Duodenal mucosa (tissue), 2 donors: ENCODE data around the gene ULK4.
"Not testable (repeated sequence)": the region's sequence is repeated elsewhere in the genome, so short reads cannot be mapped to it uniquely, and the experiment has no call there.

ENCODE experiments used
- H3K27ac ChIP-seq: one replicate; pipeline ENCODE4 v1.7.0; 2013; ENCODE audit warnings: low read depth, low read length
- H3K27me3 ChIP-seq, 2 donors: one replicate each; pipeline ENCODE4 v1.7.0; 2013; ENCODE audit warnings: low read length in 2 of 2, control low read depth in 1 of 2; ENCODE audit not compliant: insufficient read depth in 2 of 2, control insufficient read depth in 1 of 2
- H3K36me3 ChIP-seq, 2 donors: one replicate each; pipeline ENCODE4 v1.7.0; 2013; ENCODE audit warnings: low read length in 2 of 2, control low read depth in 1 of 2; ENCODE audit not compliant: insufficient read depth in 2 of 2, control insufficient read depth in 1 of 2
- H3K4me1 ChIP-seq, 2 donors: one replicate each; pipeline ENCODE4 v1.7.0; 2013; ENCODE audit warnings: low read length in 2 of 2, control low read depth in 1 of 2; ENCODE audit not compliant: insufficient read depth in 2 of 2, control insufficient read depth in 1 of 2
- H3K4me3 ChIP-seq, 2 donors: one replicate each; pipeline ENCODE4 v1.7.0; 2013; ENCODE audit warnings: low read length in 2 of 2, low read depth in 1 of 2
- H3K9ac ChIP-seq, 2 donors: one replicate each; pipeline ENCODE4 v1.7.0; 2013; ENCODE audit warnings: low read length in 2 of 2, low read depth in 1 of 2
- H3K9me3 ChIP-seq, 2 donors: one replicate each; pipeline ENCODE4 v1.7.0; 2013; ENCODE audit warnings: low read length in 2 of 2, control low read depth in 1 of 2; ENCODE audit not compliant: control insufficient read depth in 1 of 2

Gene ULK4

GRCh38 chr3:41989518-41989917 is 27.6 kb upstream of the ULK4 start:
- Histone ChIP-seq H3K9ac (no peak overlapping the region), H3K4me3 (no peak overlapping the region), H3K4me1 (no peaks in the 10 kb centered on the region), H3K27ac (no peak overlapping the region), H3K27me3 (no peaks in the 10 kb centered on the region), H3K36me3 (no peaks in the 10 kb centered on the region), H3K9me3 (no peaks in the 10 kb centered on the region)

- Histone ChIP-seq H3K27me3 (no peaks in the 10 kb centered on the region), H3K4me1 (no peaks in the 10 kb centered on the region), H3K27ac (no peak overlapping the region), H3K36me3 (no peaks in the 10 kb centered on the region), H3K4me3 (no peak overlapping the region), H3K9ac (no peak overlapping the region), H3K9me3 (no peaks in the 10 kb centered on the region)
Measured at GRCh38 chr3:41987627-41988026, 25.7 kb upstream of the ULK4 start.

GRCh38 chr3:41986561-41986960 is 24.7 kb upstream of the ULK4 start:
- Histone ChIP-seq H3K36me3 (no peaks in the 10 kb centered on the region), H3K9me3 (no peaks in the 10 kb centered on the region), H3K4me1 (no peaks in the 10 kb centered on the region), H3K9ac (no peak overlapping the region), H3K4me3 (no peak overlapping the region), H3K27ac (no peak overlapping the region), H3K27me3 (no peaks in the 10 kb centered on the region)

- H3K9ac ChIP-seq = no peak overlapping the region
- H3K4me1 ChIP-seq = no peaks in the 10 kb centered on the region
- no peak overlapping the region for H3K27ac ChIP-seq
Measured at GRCh38 chr3:41985018-41985417, 23.1 kb upstream of the ULK4 start.

GRCh38 chr3:41983091-41983490 is 21.2 kb upstream of the ULK4 start:
- not testable (repeated sequence) for H3K9ac ChIP-seq, H3K4me3 ChIP-seq, H3K9me3 ChIP-seq, H3K27me3 ChIP-seq, H3K27ac ChIP-seq, H3K36me3 ChIP-seq, H3K4me1 ChIP-seq

More at GRCh38 chr3:41985018-41985417, 23.1 kb upstream of the ULK4 start:
- no peaks in the 10 kb centered on the region for H3K36me3 ChIP-seq
- H3K9me3 ChIP-seq = no peaks in the 10 kb centered on the region
- no peak overlapping the region for H3K4me3 ChIP-seq
- H3K27me3 ChIP-seq = no peaks in the 10 kb centered on the region

- H3K27ac ChIP-seq, H3K9me3 ChIP-seq, H3K27me3 ChIP-seq, H3K36me3 ChIP-seq, H3K4me1 ChIP-seq, H3K9ac ChIP-seq, H3K4me3 ChIP-seq: not testable (repeated sequence)
Measured at GRCh38 chr3:41977401-41977800, 15.5 kb upstream of the ULK4 start.

GRCh38 chr3:41975416-41976103 is 13.7 kb upstream of the ULK4 start:
- Histone ChIP-seq H3K4me1 (no peaks in the 10 kb centered on the region), H3K9me3 (no peaks in the 10 kb centered on the region), H3K36me3 (no peaks in the 10 kb centered on the region), H3K27ac (no peak overlapping the region), H3K27me3 (no peaks in the 10 kb centered on the region), H3K9ac (no peak overlapping the region), H3K4me3 (no peak overlapping the region)

- Histone ChIP-seq H3K9ac (no peak overlapping the region), H3K36me3 (no peaks in the 10 kb centered on the region), H3K4me1 (no peaks in the 10 kb centered on the region), H3K4me3 (no peak overlapping the region), H3K27me3 (no peaks in the 10 kb centered on the region), H3K27ac (no peak overlapping the region), H3K9me3 (no peaks in the 10 kb centered on the region)
Measured at GRCh38 chr3:41974223-41974622, 12.3 kb upstream of the ULK4 start.

- Histone ChIP-seq H3K9ac (no peak overlapping the region), H3K9me3 (no peaks in the 10 kb centered on the region), H3K27ac (no peak overlapping the region), H3K36me3 (no peaks in the 10 kb centered on the region), H3K4me3 (no peak overlapping the region), H3K27me3 (no peaks in the 10 kb centered on the region), H3K4me1 (no peaks in the 10 kb centered on the region)
Measured at GRCh38 chr3:41972802-41973201, 10.9 kb upstream of the ULK4 start.

GRCh38 chr3:41966206-41966605 is 4.3 kb upstream of the ULK4 start:
- Histone ChIP-seq H3K4me1 (peaks cover 0 to under 1% of the 10 kb centered on the region in 2 donors), H3K9ac (no peak overlapping the region), H3K27ac (no peak overlapping the region), H3K36me3 (no peaks in the 10 kb centered on the region), H3K4me3 (no peak overlapping the region), H3K9me3 (no peaks in the 10 kb centered on the region), H3K27me3 (no peaks in the 10 kb centered on the region)

- Histone ChIP-seq H3K9ac (no peak overlapping the region), H3K27me3 (no peaks in the 10 kb centered on the region), H3K36me3 (no peaks in the 10 kb centered on the region), H3K4me1 (peaks cover 5 to 7% of the 10 kb centered on the region in 2 donors), H3K27ac (no peak overlapping the region), H3K4me3 (no peak overlapping the region), H3K9me3 (no peaks in the 10 kb centered on the region)
Measured at GRCh38 chr3:41963823-41964222, 1.9 kb upstream of the ULK4 start.
